ENCODE data around the gene PKN2. TPM values are rescaled to one million over a fixed set of nuclear protein-coding genes. Genes with fewer than 3 reads are reported as not detected.
A peak's percentile ranks its signal among the peaks of the same experiment; 100 is the strongest.

The PKN2 gene
- total RNA-seq, 1 experiment from 2014 or later = 33.4 TPM

GRCh38 chr1:88800382-88801051 is 116.4 kb downstream of the PKN2 start:
- Histone ChIP-seq H3K36me3 (ENCODE audit: control insufficient read depth, insufficient read depth, low read length) (no peaks in the 10 kb centered on the region), H3K9me3 (no peaks in the 10 kb centered on the region), H3K4me1 (no peaks in the 10 kb centered on the region), H3K27me3 (replicated peaks; ENCODE audit: control insufficient read depth, insufficient read depth, low read length) (no peaks in the 10 kb centered on the region), H3K4me3 (ENCODE audit: low read depth, low read length) (no peak overlapping the region)
- no TSS peak for BruUV-seq (replicated peaks)
- ChIA-PET CTCF (no interaction called here), POLR2A (no interaction called here)
- Mint-ChIP-seq H3K4me1 (ENCODE audit: low read depth, unreplicated experiment) (no peaks in the 10 kb centered on the region), H3K27me3 (ENCODE audit: insufficient read depth, unreplicated experiment) (no peaks in the 10 kb centered on the region), H3K4me3 (ENCODE audit: unreplicated experiment) (no peak overlapping the region), H3K27ac (ENCODE audit: unreplicated experiment) (no peak overlapping the region), H3K36me3 (ENCODE audit: insufficient read depth, unreplicated experiment) (peaks cover 33% of the 10 kb centered on the region), H3K9me3 (ENCODE audit: unreplicated experiment) (no peaks in the 10 kb centered on the region)
- peak in 1 of 2 experiments; percentile 10 for DNase-seq
- peak in 1 of 2 experiments; percentile 42 for TF ChIP-seq CTCF (IDR thresholded peaks at IDR 0.05; ENCODE audit: insufficient read depth in 1 of 2, low read depth in 1 of 2, low read length in 1 of 2, severe bottlenecking in 1 of 2, unreplicated experiment in 1 of 2)
- intact Hi-C loops (cut with micrococcal nuclease; ENCODE audit: unreplicated experiment) = no loop called here

- Mint-ChIP-seq H3K9me3 (ENCODE audit: unreplicated experiment) (no peaks in the 10 kb centered on the region), H3K4me1 (ENCODE audit: low read depth, unreplicated experiment) (no peaks in the 10 kb centered on the region), H3K36me3 (ENCODE audit: insufficient read depth, unreplicated experiment) (peaks cover 37% of the 10 kb centered on the region), H3K4me3 (ENCODE audit: unreplicated experiment) (no peak overlapping the region), H3K27me3 (ENCODE audit: insufficient read depth, unreplicated experiment) (no peaks in the 10 kb centered on the region), H3K27ac (ENCODE audit: unreplicated experiment) (no peak overlapping the region)
- no peaks in the 10 kb centered on the region for H3K9me3 ChIP-seq
- H3K4me1 ChIP-seq = no peaks in the 10 kb centered on the region
- intact Hi-C loops (cut with micrococcal nuclease; ENCODE audit: unreplicated experiment) = no loop called here
- no peak overlapping the region for H3K4me3 ChIP-seq (ENCODE audit: low read depth, low read length)
- H3K36me3 ChIP-seq (ENCODE audit: control insufficient read depth, insufficient read depth, low read length) = no peaks in the 10 kb centered on the region
- CTCF ChIA-PET = no interaction called here
- H3K27me3 ChIP-seq (replicated peaks; ENCODE audit: control insufficient read depth, insufficient read depth, low read length) = no peaks in the 10 kb centered on the region
- no peak for TF ChIP-seq CTCF (IDR thresholded peaks at IDR 0.05; ENCODE audit: insufficient read depth in 1 of 2, low read depth in 1 of 2, low read length in 1 of 2, severe bottlenecking in 1 of 2, unreplicated experiment in 1 of 2)
- POLR2A ChIA-PET = no interaction called here
- no peak for DNase-seq
- no TSS peak for BruUV-seq (replicated peaks)
These were observed 117.6 kb downstream of the PKN2 start for GRCh38 chr1:88801575-88802208.

- BruUV-seq (replicated peaks) = no TSS peak
- H3K36me3 Mint-ChIP-seq (ENCODE audit: insufficient read depth, unreplicated experiment) = peaks cover 35% of the 10 kb centered on the region
- Histone ChIP-seq H3K4me1 (no peaks in the 10 kb centered on the region), H3K4me3 (ENCODE audit: low read depth, low read length) (no peak overlapping the region), H3K27me3 (replicated peaks; ENCODE audit: control insufficient read depth, insufficient read depth, low read length) (no peaks in the 10 kb centered on the region), H3K9me3 (no peaks in the 10 kb centered on the region), H3K36me3 (ENCODE audit: control insufficient read depth, insufficient read depth, low read length) (no peaks in the 10 kb centered on the region)
- H3K27ac Mint-ChIP-seq (ENCODE audit: unreplicated experiment) = no peak overlapping the region
- H3K9me3 Mint-ChIP-seq (ENCODE audit: unreplicated experiment) = no peaks in the 10 kb centered on the region
- H3K27me3 Mint-ChIP-seq (ENCODE audit: insufficient read depth, unreplicated experiment) = no peaks in the 10 kb centered on the region
- no peak for DNase-seq
- TF ChIP-seq CTCF (IDR thresholded peaks at IDR 0.05; ENCODE audit: insufficient read depth in 1 of 2, low read depth in 1 of 2, low read length in 1 of 2, severe bottlenecking in 1 of 2, unreplicated experiment in 1 of 2) = no peak
- H3K4me3 Mint-ChIP-seq (ENCODE audit: unreplicated experiment) = no peak overlapping the region
- ChIA-PET CTCF (no interaction called here), POLR2A (no interaction called here)
- intact Hi-C loops (cut with micrococcal nuclease; ENCODE audit: unreplicated experiment) = no loop called here
- no peaks in the 10 kb centered on the region for H3K4me1 Mint-ChIP-seq (ENCODE audit: low read depth, unreplicated experiment)
These were observed 118.3 kb downstream of the PKN2 start for GRCh38 chr1:88802404-88802803.
